K562 (cell line): ENCODE results near the gene ODAD2. TPM values are rescaled to one million over a fixed set of nuclear protein-coding genes. Genes with fewer than 3 reads are reported as not detected.

Experiments used
- ATAC-seq: fragments of 200-7000 bp; cut with Tn5 transposase; 3 replicates; pipeline ENCODE4 v1.9.1; 2020; ENCODE audit warnings: moderate library complexity
- BruUV-seq: library from RNA; stranded (reverse); fragments of 400-500 nt; replicated peaks from 2 replicates; lab custom pipeline; 2021; lab: Mats Ljungman, UMichigan
- CTCF ChIA-PET: fragments of 300-600 bp; formaldehyde crosslinking; extraction: SDS; loops from one replicate; lab custom pipeline; 2021; ENCODE audit warnings: low intra/inter-chr PET ratio; lab: Yijun Ruan, JAX
- POLR2A ChIA-PET: fragments of 300-600, 350-650 bp; sonication (Branson Sonifier 250); formaldehyde crosslinking; extraction: SDS; loops from one replicate; lab custom pipeline; 2021; ENCODE audit warnings: antibody characterized with exemption, inconsistent platforms; lab: Yijun Ruan, JAX
- DNase-seq, 4 experiments: peaks; one replicate each; pipeline versions ENCODE4 v3.0.0 to v3.0.0-alpha.2; 2011 to 2018; ENCODE audit warnings: low spot score in 3 of 4, mixed read lengths in 3 of 4; ENCODE audit errors: extremely low read depth in 1 of 4
- FAIRE-seq: peaks from 2 replicates; lab custom pipeline; 2011; peaks lifted over from hg19 to GRCh38; lab: Jason Lieb, UNC
- H2AFZ ChIP-seq: 2 replicates; pipeline ENCODE4 v1.6.0; 2011; ENCODE audit warnings: low read depth, low read length, control low read depth, inconsistent platforms
- H3K27ac ChIP-seq: fragments of 200-600 bp; 3 replicates; pipeline ENCODE4 v1.8.0; 2011; ENCODE audit warnings: low read depth, mild to moderate bottlenecking, control low read depth, inconsistent platforms, low read length, moderate library complexity, mixed read lengths; ENCODE audit errors: extremely low read depth
- H3K27me3 ChIP-seq, 2 experiments: fragments of 300-600 bp in 1 of 2; 2 replicates in 1 of 2; 3 replicates in 1 of 2; pipeline versions ENCODE4 v1.6.0 to v1.8.0; 2011; ENCODE audit warnings: inconsistent platforms in 2 of 2, low read length in 2 of 2, mild to moderate bottlenecking in 1 of 2, mixed read lengths in 1 of 2, moderate library complexity in 1 of 2; ENCODE audit not compliant: control insufficient read depth in 2 of 2, insufficient read depth in 2 of 2
- H3K36me3 ChIP-seq: fragments of 300-600 bp; 3 replicates; pipeline ENCODE4 v1.8.0; 2011; ENCODE audit warnings: mild to moderate bottlenecking, low read length, inconsistent platforms; ENCODE audit not compliant: control insufficient read depth, insufficient read depth
- H3K4me1 ChIP-seq, 2 experiments: fragments of 200-600 bp in 1 of 2; replicated peaks in 1 of 2; 2 replicates in 1 of 2; 3 replicates in 1 of 2; pipeline versions ENCODE4 v1.5.1 to v1.8.0; 2011; ENCODE audit warnings: inconsistent platforms in 2 of 2, low read length in 2 of 2, mild to moderate bottlenecking in 1 of 2, mixed read lengths in 1 of 2, moderate library complexity in 1 of 2; ENCODE audit not compliant: control insufficient read depth in 2 of 2, insufficient read depth in 2 of 2
- H3K4me2 ChIP-seq: 2 replicates; pipeline ENCODE4 v1.6.1; 2011; ENCODE audit warnings: low read length, control low read depth, inconsistent platforms, mixed read lengths; ENCODE audit not compliant: insufficient read depth
- H3K4me3 ChIP-seq: fragments of 200-600 bp; sonication (generic), shearing (Covaris generic); 2 replicates; pipeline ENCODE4 v1.5.1; 2016; ENCODE audit warnings: control low read depth, inconsistent platforms
- H3K79me2 ChIP-seq: fragments of 200-600 bp; 3 replicates; pipeline ENCODE4 v1.8.0; 2011; ENCODE audit warnings: low read length, inconsistent platforms; ENCODE audit not compliant: control insufficient read depth, insufficient read depth
- H3K9ac ChIP-seq, 2 experiments: 2 replicates each; pipeline versions ENCODE4 v1.6.0 to v1.6.1; 2011; ENCODE audit warnings: low read depth in 2 of 2, low read length in 2 of 2, control low read depth in 1 of 2, inconsistent platforms in 1 of 2, mild to moderate bottlenecking in 1 of 2, mixed read lengths in 1 of 2; ENCODE audit not compliant: insufficient read depth in 1 of 2
- H3K9me1 ChIP-seq: one replicate; pipeline ENCODE4 v1.6.0; 2011; ENCODE audit warnings: inconsistent platforms, mild to moderate bottlenecking, low read length, moderate library complexity; ENCODE audit not compliant: control insufficient read depth, insufficient read depth
- H3K9me3 ChIP-seq: replicated peaks from 2 replicates; pipeline ENCODE4 v1.5.1; 2011; ENCODE audit warnings: low read depth, low read length, inconsistent platforms; ENCODE audit not compliant: control insufficient read depth, insufficient read depth
- H4K20me1 ChIP-seq: replicated peaks from 2 replicates; pipeline ENCODE4 v1.6.1; 2011; ENCODE audit warnings: low read length, inconsistent platforms, mixed read lengths; ENCODE audit not compliant: control insufficient read depth, insufficient read depth
- BRD9 ChIP-seq: fragments of 450-650 bp; IDR thresholded peaks from 2 replicates; pipeline ENCODE4 v1.6.1; 2018; ENCODE audit warnings: low read depth; ENCODE audit not compliant: partially characterized antibody
- CHD1 ChIP-seq: fragments of 200-600 bp; sonication (generic); IDR thresholded peaks from one replicate; pipeline ENCODE4 v1.6.1; 2012; ENCODE audit warnings: mild to moderate bottlenecking, moderate library complexity, low read length, inconsistent platforms
- ERF ChIP-seq: fragments of 450-650 bp; formaldehyde crosslinking; IDR thresholded peaks from 2 replicates; pipeline ENCODE4 v1.4.0; 2020; ENCODE audit warnings: mild to moderate bottlenecking, mixed read lengths
- HIVEP1 ChIP-seq: fragments of 250-450 bp; sonication (Bioruptor Pico); IDR thresholded peaks from 2 replicates; pipeline ENCODE4 v1.4.0; 2020; ENCODE audit warnings: mild to moderate bottlenecking
- KAT8 ChIP-seq: fragments of 450-650 bp; IDR thresholded peaks from 2 replicates; pipeline ENCODE4 v1.6.1; 2016; ENCODE audit warnings: low read depth, mild to moderate bottlenecking
- NELFE ChIP-seq: IDR thresholded peaks from 2 replicates; pipeline ENCODE4 v1.6.1; 2011; ENCODE audit warnings: mild to moderate bottlenecking; ENCODE audit not compliant: insufficient read depth, insufficient read length
- RFX1 ChIP-seq: fragments of 450-650 bp; IDR thresholded peaks from 2 replicates; pipeline ENCODE4 v1.6.1; 2016; ENCODE audit warnings: mild to moderate bottlenecking, moderate library complexity
- SMARCB1 ChIP-seq: IDR thresholded peaks from 2 replicates; pipeline ENCODE4 v1.6.1; 2011; ENCODE audit warnings: improper control_type of control experiment, low read depth; ENCODE audit not compliant: insufficient read length
- STAG1 ChIP-seq: sonication (generic); formaldehyde crosslinking; IDR thresholded peaks from 2 replicates; pipeline ENCODE4 v1.5.0; 2020; ENCODE audit warnings: missing genetic modification reagents, borderline replicate concordance
- TAL1 ChIP-seq: fragments of 450-650 bp; IDR thresholded peaks from 2 replicates; pipeline ENCODE4 v1.6.1; 2016; ENCODE audit warnings: mild to moderate bottlenecking
- TFAM ChIP-seq: fragments of 250-450 bp; sonication (Bioruptor Pico); conservative IDR thresholded peaks from 2 replicates; pipeline ENCODE4 v1.5.0; 2021; ENCODE audit warnings: mild to moderate bottlenecking, moderate library complexity
- ZC3H4 ChIP-seq: sonication (generic); formaldehyde crosslinking; IDR thresholded peaks from 2 replicates; pipeline ENCODE4 v1.9.0; 2021; ENCODE audit warnings: missing genetic modification reagents, borderline replicate concordance
- ZKSCAN1 ChIP-seq: fragments of 150-350 bp; IDR thresholded peaks from 2 replicates; pipeline ENCODE4 v1.6.1; 2016; ENCODE audit warnings: low read depth, low read length
- ZNF143 ChIP-seq: sonication (generic); formaldehyde crosslinking; IDR thresholded peaks from 2 replicates; pipeline ENCODE4 v1.9.0; 2022; ENCODE audit warnings: mild to moderate bottlenecking, missing genetic modification reagents
- ZNF354B ChIP-seq: fragments of 250-450 bp; sonication (Bioruptor Pico); IDR thresholded peaks from 2 replicates; pipeline ENCODE4 v1.4.0; 2020
- ZNF583 ChIP-seq: fragments of 250-450 bp; sonication (Bioruptor Pico); IDR thresholded peaks from 2 replicates; pipeline ENCODE4 v1.4.0; 2020
- ZNF764 ChIP-seq: fragments of 250-450 bp; sonication (Bioruptor Pico); IDR thresholded peaks from 2 replicates; pipeline ENCODE4 v1.4.0; 2020; ENCODE audit warnings: low read depth, mild to moderate bottlenecking, moderate library complexity
- WGBS: fragments of 100-300 bp; shearing (Covaris generic); methylation state at CpG from one replicate; pipeline ENCODE4 v1.1.6; 2016; ENCODE audit warnings: low coverage, mixed read lengths; ENCODE audit not compliant: insufficient coverage; ENCODE audit errors: missing lambda C conversion rate; 5-methylcytosine and 5-hydroxymethylcytosine counted together
- in situ Hi-C: fragments of 300-500 bp; cut with MboI; formaldehyde crosslinking; loops from 4 replicates; pipeline ENCODE4 v1.15.0; 2018; ENCODE audit warnings: inconsistent platforms, mixed read lengths
- intact Hi-C: fragments of 100-400 bp; cut with micrococcal nuclease; formaldehyde crosslinking; loops from 2 replicates; pipeline ENCODE4 v1.14.2; 2022
- polyA plus RNA-seq, 8 experiments: library from polyadenylated mRNA; depleted of rRNA in 4 of 8; stranded (reverse) in 5 of 8; unstranded in 3 of 8; fragments of >200 nt; fragmentation: Nextera tagmentation in 2 of 8; fragmentation: Illumina TruSeq in 1 of 8; extraction: Ambion mirVana in 2 of 8; extraction: Trizol in 1 of 8; gene quantifications; 2 replicates each; pipeline versions ENCODE4 v1.2.1 to v1.2.3, GENCODE V29; 2011 to 2014; ENCODE audit warnings: inconsistent platforms in 1 of 8, missing spikeins in 1 of 8
- total RNA-seq, 7 experiments: library from RNA; depleted of rRNA in 6 of 7; stranded (reverse); fragments of >200 nt in 6 of 7; fragmentation: Illumina TruSeq in 2 of 7; extraction: Trizol in 2 of 7; gene quantifications; 2 replicates each; pipeline versions ENCODE4 v1.2.1 to v1.2.3, GENCODE V29; 2011 to 2021; ENCODE audit warnings: low replicate concordance in 1 of 7

Gene ODAD2
- total and polyA plus RNA-seq, 9 of the 15 experiments (the other 6 are each of a cell fraction or from before 2014, with no cell fraction given), result not detected

DNA sequence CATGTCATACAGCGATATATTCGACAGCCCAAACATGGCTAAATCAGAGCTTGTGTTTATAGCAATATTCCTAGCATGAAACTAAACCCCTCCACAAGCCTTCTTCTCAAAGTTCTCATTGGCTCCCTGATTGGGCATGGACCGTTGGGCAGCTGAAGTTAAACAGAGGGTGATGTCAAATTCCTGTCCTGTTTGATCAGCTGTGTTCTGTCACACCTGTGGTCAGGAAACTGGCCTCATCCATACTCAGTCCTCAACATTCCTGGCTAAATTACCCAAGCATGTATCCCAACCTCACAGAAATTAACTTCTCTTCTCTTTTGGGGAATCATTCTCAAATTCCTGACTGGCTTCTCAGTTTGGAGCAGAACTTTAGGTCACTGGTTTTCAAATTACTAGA, 107.9 kb downstream of the ODAD2 start (continued):
- TF ChIP-seq ZNF143 (CRISPR knock-in tag) (no peak), ZNF583 (no peak), BRD9 (no peak), ERF (CRISPR knock-in tag) (no peak), STAG1 (CRISPR knock-in tag) (no peak), ZNF764 (no peak)

GRCh38 chr10:27889518-27889917, 109.4 kb downstream of the ODAD2 start:
- no peaks in the 10 kb centered on the region for H3K27me3 ChIP-seq
- no peaks in the 10 kb centered on the region for H3K4me1 ChIP-seq
- in situ Hi-C loops (no loop called here), intact Hi-C loops (no loop called here)
- CTCF ChIA-PET, result no interaction called here
- FAIRE-seq (no peak), ATAC-seq (no peak), DNase-seq (no peak)
- no TSS peak for BruUV-seq
- WGBS, result 0% methylated on average over 2 of the region's 2 CpGs
- H4K20me1 ChIP-seq, result no peaks in the 10 kb centered on the region
- POLR2A ChIA-PET, result no interaction called here
- no peak overlapping the region for H3K9ac ChIP-seq
- H3K4me3 ChIP-seq, result no peak overlapping the region
- TF ChIP-seq NELFE, result no peak
- no peak for TF ChIP-seq RFX1
- TF ChIP-seq ZKSCAN1, result no peak
- TF ChIP-seq CHD1, result no peak
- TF ChIP-seq TFAM (CRISPR knock-in tag), result no peak
- no peak for TF ChIP-seq SMARCB1
- TF ChIP-seq HIVEP1 (CRISPR knock-in tag), result no peak
- TF ChIP-seq ZC3H4 (CRISPR knock-in tag), result no peak
- no peak for TF ChIP-seq ZNF354B
- TF ChIP-seq KAT8, result no peak
- no peak for TF ChIP-seq TAL1
- no peaks in the 10 kb centered on the region for H3K79me2 ChIP-seq
- no peaks in the 10 kb centered on the region for H3K9me3 ChIP-seq
- no peak overlapping the region for H3K4me2 ChIP-seq
- H2AFZ ChIP-seq, result no peak overlapping the region
- no peak overlapping the region for H3K27ac ChIP-seq
- H3K36me3 ChIP-seq, result no peaks in the 10 kb centered on the region
- no peaks in the 10 kb centered on the region for H3K9me1 ChIP-seq
